Anterior cingulate cortex (tissue), 58 donors: ENCODE data around the gene INHBA.

Source experiments
- DNase-seq, 58 donors: peaks; one replicate each; lab custom pipeline; 2025; lab: John Stamatoyannopoulos, UW

Gene INHBA

DNA sequence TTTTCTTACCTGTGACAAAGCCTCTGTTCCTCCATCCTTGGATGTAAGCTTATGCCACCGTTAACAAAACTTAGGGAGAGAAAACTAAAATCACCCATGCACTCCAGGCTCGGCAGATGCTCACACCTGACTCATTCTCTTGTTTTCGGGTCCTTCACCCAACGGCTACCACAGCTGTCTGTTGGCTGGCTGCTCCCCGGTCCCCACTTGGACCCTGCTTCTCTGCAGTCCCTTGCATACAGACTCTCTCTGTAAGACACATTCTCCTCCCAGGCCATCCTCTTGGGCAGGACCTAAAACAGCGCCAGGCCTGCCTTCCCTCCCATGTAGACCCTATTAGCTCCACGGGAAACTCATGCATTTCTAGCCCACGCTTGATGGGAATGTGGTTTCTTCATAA, 12.1 kb upstream of the INHBA start:
- no peak for DNase-seq

DNA sequence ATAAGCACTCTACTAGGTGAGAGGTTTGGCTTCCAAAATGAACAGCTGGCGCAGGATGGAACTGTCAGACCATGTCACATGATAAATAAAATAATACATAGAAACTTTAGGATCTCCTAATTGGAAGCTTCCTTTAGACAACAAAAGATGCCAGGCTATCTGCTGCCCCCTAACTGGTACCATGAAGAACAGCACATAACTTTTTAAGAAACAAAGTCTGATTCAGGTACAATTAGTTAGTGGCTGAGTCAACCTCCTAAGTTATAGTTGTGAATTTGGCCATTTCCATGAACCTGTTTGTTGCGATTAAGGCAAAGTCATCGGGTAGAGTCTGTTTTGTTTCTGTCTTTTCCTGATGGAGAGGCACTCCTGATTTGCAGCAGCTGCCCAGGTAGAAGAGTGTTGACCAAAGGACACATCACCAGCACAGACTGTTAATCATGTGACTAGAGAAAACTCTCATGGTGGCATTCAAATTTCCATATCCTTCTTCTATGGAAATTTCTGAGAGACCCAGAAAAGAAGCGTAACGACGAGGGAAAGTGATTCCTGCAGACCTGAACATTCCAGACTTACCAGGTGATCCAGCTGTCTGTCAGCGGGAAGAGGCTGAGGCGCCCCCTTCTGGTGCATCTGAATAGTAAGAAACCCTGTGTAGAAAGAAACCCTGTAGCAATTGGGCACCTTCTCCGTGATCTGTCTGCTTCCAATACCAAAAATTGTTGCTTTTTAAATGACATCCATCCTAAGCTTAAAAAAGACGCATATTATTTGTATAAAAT, 8.6 kb upstream of the INHBA start:
- no peak for DNase-seq

DNA sequence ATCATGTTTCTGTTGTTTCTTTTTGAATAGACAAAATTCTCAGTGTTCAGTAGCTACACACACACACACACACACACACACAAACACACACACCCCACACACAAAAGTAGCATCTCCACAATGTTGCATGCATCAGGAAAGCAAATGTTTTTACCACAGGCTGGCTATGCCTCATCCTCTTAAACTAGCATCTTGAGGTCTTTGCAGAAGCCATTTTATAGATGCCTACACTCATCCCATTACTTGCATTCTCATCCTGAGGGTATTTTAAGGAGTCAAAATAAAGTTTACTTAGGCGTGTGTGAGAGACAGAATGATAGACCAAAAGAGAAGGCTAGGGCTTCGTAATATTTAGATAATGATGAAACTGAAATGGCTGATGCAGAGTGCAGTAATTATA, 7.9 kb upstream of the INHBA start:
- DNase-seq: no peak

DNA sequence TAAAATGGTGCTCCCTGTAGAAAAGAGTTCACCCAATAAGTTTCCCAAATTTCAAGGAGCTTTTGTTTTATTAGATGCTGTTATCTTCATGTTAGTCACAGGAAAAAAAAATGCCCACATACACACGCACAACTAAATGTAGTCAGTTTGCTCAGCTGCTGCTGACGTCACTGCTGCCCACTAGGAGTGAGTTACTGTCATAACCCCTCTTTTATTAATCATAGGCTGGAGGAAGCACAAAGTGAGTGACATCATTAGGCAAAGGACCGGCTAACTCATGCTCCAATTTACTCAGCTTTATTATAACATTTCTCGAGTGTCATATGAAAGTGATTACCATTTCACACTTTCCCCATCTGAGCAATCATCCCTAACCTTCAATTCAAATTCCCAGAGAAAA, 6.7 kb upstream of the INHBA start:
- no peak for DNase-seq

DNA sequence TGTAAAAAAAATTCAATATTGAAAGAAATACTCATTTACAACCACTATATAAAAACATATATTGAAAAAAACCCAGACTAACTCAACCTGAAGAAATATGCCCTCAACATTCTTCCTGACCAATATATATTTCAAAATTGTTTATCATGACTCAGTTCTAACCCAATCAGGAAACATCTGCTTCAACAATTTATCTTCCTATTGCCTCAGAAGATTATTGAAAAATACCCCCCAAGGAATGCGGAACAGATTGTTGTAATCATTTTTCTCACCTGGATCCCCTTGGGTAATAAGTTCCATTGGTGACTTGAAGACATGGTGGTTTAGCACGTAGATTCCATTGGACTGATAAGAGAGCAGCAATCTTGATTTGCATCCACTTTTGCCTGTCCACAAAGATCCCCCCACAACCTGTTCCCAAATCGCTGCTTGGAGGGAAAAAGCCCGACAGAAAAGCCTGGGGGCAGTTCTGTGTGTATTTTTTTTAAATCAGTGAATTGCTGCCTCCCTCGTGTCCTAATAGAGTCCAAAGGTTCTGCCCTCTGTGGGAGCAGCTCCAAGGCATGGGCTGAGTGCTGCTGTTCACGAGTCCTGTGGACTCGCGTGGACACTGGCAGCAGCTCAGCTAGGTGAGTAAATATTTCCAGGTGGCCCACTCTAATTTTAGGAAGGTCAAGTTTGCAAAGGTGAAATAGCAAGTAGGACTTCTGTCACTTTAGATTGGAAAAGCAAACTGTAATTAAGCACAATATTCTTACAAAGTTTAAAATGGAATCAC, 5.9 kb upstream of the INHBA start:
- no peak for DNase-seq

DNA sequence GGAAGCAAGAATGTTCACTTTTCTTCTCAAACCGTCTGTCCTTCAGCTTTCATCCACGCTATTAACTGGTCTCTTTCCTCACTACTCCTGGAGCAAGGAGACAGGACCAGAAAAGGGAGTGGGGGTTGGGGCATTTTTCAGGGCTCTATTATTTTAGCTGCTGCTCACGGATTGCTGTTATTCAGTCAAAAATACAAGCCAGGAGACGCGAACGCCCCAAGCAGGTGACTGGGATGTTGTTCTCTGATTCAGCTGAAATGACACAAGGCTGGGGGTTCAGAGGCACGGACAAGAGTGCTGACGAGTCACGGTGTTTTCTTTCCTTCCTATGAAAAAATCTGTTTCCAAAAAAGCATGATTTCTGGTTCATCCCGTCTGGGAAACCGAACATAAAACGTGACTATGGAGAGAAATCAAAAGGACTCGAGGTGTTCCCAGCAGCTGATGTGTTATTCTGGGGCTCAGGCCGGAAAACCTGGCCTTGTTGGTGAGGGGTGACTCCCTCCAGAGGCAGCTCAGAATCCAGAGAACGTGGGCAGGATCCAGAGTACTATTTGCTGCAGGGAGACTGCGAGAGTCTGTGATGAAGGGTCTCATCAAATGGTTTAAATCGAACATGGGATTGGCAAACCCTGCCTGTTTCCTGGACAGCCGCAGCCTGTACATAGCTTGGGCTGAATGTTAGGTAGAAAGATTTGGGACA, 3.5 kb upstream of the INHBA start:
- no peak for DNase-seq

DNA sequence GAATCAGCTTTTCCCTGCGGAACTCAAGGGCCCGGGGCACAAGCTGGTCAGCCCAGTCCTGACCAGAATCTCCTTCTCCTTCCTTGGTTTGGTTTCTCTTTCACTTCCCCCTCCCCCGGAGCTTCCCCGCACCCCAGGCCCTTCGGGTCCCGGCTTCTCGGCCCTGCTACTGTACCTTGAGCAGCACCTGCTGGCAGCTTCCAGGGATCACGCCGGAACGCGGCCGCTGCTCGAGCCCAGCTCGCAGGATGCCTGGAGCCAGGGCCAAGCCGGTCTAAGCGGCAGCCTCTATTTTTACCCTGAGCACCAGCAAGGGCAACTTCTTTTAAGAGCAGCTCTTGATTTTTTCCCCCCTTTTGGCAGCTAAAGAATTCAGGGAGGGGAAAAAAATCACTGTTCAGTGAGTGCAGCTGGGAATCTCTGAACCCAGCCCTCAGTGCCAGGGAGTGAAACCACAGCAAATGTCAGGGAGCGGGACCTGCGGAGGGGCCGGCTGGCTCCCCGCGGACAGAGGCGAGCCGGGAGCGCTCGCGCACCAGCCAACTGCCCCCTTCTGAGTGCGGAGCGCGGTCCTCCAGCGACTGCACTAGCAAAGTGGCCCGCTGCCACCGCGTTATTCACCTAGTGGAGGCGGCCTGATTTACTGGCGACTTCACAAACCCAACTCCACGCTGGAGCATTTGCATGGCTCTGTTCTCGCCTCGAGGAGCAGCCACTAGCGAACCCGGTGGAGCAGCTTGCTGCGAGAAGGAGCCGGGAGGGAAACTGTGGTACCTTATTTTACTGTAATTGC, 2.4 kb upstream of the INHBA start:
- DNase-seq: peak in 55 of 58 donors; percentile 15 to 87 (median 70)

DNA sequence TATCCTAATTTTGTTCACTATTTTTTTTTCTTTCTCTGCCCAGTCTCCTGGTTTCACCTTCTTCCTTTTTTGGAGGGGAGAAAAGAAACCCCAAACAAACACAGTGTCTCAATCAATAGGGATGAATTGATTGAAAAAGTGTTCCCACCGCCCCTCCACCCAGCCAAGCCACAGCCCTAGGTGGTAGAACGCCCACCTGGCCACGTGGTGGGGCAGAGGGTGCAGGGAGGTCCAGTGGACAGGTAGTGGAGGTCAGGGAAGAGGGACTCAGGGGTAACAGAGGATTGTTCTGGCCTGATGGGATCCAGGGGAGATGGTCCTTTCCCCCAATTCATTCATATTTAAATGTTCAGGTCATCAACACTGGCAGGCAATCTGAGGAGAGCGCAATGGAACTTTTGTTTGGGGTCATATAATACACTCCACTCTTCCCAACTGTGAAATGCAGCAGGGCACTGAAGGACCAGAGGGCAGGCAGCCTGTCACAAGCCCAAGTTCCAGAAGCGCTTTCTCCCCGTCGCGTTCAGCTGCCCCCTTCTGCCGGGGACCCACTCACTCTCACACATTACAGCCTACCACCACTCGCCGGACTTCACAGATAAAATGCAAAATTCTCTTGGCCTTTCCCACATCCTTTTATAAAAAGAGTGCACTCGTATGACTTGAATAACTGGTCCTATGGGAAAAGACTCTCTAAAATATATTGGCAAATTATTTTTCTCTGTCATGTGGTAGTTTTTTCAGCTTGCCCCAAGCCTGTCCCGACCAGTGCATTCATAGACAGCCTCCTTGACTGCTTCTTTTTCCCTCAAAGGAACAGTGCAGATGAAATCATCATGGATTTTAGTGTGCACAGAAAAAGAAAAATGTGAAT, 1.6 kb downstream of the INHBA start:
- DNase-seq: no peak

DNA sequence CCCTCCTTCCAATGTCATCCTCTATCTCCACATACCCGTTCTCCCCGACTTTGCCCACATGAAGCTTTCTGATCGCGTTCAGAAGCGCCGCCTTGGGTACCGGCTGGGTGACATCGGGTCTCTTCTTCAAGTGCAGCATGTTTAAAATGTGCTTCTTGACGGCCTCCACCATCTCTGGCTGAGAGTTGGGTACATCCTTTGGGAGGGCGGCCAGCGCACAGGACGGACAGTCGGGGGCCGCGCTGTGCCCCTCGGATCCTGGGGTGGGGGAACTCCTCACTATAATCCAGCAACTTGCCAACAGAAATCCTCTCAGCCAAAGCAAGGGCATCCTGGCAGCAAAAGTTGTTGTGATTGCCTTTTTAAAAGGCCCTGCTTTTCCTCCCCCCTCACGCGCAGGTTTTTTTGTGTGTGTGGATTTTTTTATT, 2.8 kb downstream of the INHBA start:
- DNase-seq: no peak

DNA sequence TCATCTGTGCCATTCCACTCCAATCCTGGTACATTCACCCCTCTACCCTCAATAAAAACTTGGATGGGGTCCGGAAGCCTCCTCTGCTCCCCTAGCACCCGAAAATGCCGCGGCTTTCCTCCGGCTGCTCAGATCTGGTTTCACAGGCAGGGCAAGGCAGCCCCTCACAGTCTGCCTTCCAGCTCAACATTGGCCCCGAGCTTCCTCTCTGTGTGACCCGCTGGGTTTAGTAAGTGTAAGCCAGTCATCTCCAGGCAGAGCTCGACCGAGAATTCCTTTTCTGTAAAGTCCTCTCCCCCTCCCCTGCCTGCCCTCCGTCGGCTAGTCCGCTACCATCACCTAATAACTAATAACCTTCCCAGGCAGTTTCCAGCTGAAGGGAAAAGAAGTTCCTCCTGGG, 3.4 kb downstream of the INHBA start:
- DNase-seq: peak in 2 of 58 donors; percentile 7 to 22

DNA sequence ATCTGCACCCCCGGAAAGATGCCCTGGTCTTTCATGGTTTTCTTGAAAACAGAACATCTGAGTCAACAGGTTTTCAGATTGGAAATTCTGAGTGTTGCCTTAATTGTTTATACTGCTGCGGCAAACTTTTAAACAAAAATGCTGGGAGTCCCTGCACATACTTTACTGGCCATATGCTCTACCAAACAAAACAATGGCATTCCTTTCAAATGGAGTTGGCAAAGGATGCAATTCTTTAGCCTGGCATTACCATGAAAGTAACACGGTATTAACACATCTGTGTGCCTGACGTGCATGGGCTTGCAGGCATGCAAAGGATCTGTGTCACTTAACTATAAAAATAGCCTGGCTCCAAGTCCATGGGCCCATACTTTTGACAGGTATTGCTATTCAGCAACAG, 4.2 kb downstream of the INHBA start:
- DNase-seq: no peak

DNA sequence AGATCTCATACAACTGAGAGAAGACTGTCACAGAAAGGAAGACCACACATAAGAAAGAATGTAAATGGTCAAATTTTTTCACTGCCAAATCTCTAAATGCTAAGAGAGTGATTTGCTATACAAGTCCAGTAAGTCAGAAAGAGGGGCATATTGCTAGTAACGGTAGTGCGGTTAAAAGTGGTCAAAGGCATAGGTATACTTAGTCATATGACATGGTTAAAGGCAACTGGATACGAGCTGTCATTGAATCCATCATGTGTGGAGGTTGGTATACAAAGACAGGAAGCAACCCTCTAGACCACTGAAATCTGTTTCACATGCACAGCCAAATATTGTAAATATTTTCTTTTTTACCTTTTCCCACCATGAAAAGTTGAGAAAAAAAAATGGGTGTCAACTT, 4.8 kb downstream of the INHBA start:
- no peak for DNase-seq

DNA sequence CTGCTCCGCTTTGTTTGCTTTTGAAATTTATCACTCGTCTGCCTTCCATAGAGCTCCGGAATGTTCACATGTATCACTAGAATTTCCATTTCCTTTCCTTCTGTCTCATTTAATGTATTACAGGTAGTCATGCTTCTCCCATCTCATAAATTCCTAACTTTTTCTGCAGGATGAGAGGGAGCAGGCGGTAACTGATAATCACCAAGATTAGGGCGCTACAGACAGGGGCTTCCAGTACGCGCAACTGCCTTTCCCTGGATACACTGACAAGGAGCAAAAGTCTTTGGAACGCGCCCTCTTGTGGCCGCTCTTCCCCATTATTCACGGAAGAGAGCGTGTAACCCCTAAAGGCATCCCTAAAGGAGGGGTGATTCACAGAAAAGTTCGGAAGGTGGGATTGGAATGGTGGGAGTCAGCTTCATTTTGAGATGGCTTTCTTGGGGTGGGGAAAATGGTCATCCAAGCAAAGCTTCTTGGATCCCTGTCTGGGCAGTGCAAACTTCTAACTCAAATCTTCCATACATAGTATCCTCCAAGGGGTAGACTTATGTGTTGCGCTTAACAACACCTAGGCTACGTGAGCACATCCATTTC, 6.5 kb downstream of the INHBA start:
- DNase-seq: peak in 42 of 58 donors; percentile 7 to 73 (median 38)

DNA sequence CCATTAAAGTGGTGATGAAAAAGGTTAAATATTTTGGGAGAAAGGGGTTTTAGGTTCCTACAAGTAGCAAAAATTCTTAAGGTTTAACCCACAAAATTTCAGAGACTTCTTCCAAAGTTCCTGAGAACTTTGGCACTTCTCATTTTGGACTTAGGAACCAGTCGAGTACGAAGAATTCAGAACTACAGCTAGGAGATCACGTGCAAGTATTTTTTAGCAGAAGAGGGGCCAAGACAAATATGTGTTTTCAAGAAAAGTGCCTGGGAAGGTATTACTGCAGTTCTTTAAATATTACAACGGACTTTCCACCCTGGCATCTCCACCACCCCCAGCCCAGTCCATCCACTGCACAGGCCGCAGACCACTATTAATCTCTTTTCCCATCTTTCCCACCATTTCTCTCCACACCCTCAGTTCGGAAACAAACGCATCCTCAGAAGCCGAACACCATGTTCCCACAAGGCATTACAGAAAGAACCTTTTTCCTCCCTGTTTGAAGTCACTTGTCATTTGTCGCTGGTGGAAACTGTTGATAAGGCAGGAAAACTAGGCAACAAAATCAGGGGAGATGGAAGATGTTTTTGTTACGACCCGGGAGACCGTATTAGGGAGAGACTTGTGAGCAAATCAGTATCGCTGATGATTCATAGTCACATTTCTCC, 7.1 kb downstream of the INHBA start:
- no peak for DNase-seq

DNA sequence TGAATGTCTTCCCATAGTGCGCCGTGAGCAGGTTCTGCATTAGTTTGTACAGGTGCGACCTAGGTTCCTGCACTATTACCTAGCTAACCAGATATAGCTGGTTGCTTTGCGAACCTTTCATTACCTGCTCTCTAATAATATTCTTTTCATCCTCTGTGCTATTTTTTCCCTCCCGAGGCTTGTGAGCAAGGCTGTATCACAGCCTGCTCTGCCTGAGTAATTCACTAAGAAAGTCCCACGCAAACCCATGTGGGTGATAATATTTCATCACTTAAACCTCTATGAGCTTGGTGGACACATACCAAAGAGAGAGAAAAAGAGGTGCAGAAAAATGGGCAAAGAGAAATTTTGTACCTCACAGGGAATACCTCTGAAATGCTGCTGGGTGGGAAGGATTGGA, 8.4 kb downstream of the INHBA start:
- DNase-seq: no peak

DNA sequence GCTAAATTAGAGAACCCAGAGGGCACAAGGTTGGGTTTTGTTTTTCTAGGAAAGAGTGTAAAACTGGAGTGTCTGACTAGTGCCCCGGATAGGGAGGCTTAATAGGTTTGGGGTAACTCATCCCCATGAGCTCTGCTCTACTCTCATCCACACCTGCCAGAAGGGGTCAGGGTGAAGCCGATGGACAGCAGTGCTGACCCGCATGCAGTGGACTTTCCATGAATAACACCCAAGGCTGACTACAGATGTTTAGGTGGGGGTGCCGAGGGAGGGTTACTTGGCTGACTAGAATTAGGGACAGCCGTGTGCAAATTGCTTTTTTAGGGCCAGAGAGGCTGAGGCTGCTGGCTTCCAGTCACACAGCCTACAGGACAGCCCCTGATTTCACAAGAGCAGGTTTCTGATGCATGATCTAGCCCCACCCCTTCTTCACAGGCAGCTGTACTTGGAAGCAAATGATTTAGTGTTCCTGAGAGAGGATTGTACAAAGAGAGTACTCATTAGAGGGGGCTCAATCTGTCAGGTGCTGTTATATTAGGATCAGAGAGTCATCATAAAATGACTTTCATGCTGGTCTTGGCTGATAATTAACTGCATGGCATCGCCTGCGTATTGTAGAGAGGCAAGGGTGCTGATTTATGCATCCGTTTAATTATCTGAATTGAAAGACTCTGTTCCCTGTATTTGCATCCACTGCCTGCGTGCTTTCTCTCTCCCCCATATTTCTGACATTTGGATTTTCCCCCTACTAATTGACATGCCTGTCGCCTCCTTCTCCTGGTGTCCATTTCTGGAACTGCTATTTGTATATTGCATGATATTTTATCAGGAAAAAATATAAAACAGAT, 9.5 kb downstream of the INHBA start:
- peak in 3 of 58 donors; percentile 20 to 49 (median 35) for DNase-seq

DNA sequence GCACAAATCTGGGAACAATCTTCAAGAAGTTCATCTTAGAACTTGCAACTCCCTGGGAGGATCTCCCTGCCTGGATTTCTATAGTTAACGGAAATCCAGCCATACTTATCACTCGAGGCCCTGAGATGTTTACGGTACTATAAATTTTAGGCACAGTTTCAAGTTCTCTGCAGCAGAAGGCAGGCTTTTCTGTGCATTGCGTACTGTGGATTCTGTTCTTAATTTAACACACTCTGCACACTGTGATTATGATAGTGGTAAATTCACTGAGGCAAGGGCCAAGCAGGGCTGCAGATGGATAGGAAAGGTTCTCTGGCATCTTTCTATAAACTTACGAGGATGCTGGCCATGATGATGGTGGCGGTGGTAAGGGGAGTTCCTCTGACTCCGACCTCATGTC, 10.6 kb downstream of the INHBA start:
- peak in 2 of 58 donors; percentile 15 to 44 for DNase-seq
